PFSK-1 (cell line): ENCODE data around the gene TMEM212.

Experiments used
- POLR2AphosphoS5 ChIP-seq: IDR thresholded peaks from 2 replicates; pipeline ENCODE4 v1.6.1; 2012; ENCODE audit warnings: low read depth, mild to moderate bottlenecking, control low read depth, low read length, moderate library complexity
- REST ChIP-seq, 2 experiments: IDR thresholded peaks; 2 replicates each; pipeline versions ENCODE4 v1.6.1 to v1.8.0; 2011 to 2012; ENCODE audit warnings: low read depth in 2 of 2, low read length in 2 of 2, control low read depth in 1 of 2, inconsistent platforms in 1 of 2, mild to moderate bottlenecking in 1 of 2, moderate library complexity in 1 of 2; ENCODE audit not compliant: insufficient read depth in 1 of 2
- SIN3A ChIP-seq: IDR thresholded peaks from 2 replicates; pipeline ENCODE4 v1.6.1; 2012; ENCODE audit warnings: mild to moderate bottlenecking, low read length, moderate library complexity, borderline replicate concordance; ENCODE audit not compliant: insufficient read depth

DNA sequence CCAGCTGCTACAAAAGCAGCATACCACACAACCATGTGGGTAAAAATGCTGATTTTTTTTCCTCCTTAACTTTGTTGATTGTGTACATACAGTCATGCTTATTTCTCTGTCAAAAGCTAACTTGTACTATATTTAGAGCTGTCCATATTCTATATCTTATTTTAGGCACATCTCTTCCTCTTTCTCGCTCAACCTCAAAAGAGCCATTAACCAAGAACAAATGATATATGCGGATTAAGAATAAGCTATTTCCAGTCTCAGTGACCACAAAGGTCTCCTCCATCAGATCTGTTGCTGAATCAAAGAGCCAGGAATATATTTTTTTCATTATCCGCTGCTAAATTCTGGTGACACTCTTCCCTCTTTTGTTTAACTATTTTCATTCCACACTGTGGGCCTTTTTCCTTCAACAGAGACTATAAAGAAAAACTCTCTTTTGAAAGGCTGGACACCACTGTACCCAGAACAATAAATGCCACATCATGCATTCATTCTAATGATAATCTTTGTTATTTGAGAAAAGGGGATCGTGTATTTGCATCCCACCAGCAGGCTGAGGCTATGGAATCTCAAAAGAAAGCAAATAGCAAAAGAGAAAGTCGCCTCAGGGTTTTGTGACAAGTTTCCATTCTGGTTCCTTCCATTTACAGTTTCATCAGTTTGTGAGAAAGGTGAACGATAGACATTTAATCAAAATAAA, 8.0 kb downstream of the TMEM212 start:
- no peak for TF ChIP-seq POLR2AphosphoS5
- no peak for TF ChIP-seq SIN3A
- TF ChIP-seq REST (IDR thresholded peaks at IDR 0.05; ENCODE audit: insufficient read depth in 1 of 2, low read depth in 2 of 2, low read length in 2 of 2), result no peak
